HG03354 (cell line): Measurements from ENCODE around the gene CNGB1.
"Not testable (repeated sequence)": the region's sequence is repeated elsewhere in the genome, so short reads cannot be mapped to it uniquely, and the experiment has no call there.

Source experiments
- ATAC-seq: cut with Tn5 transposase; IDR thresholded peaks from one replicate; pipeline ENCODE4 v1.9.1; 2021; ENCODE audit warnings: mild to moderate bottlenecking; ENCODE audit not compliant: unreplicated experiment, poor library complexity, severe bottlenecking

The CNGB1 gene

GRCh38 chr16:57875347-57875746 is 95.6 kb downstream of the CNGB1 start:
- ATAC-seq: no peak

- ATAC-seq: no peak
Observed at GRCh38 chr16:57873218-57873617, 97.7 kb downstream of the CNGB1 start.

GRCh38 chr16:57872764-57873163 is 98.2 kb downstream of the CNGB1 start:
- not testable (repeated sequence) for ATAC-seq

GRCh38 chr16:57871456-57871855 is 99.5 kb downstream of the CNGB1 start:
- ATAC-seq: no peak

GRCh38 chr16:57870753-57871454 is 100.0 kb downstream of the CNGB1 start:
- ATAC-seq: no peak

- no peak for ATAC-seq
Observed at GRCh38 chr16:57868913-57869520, 101.9 kb downstream of the CNGB1 start.

- no peak for ATAC-seq
Observed at GRCh38 chr16:57867000-57867561, 103.8 kb downstream of the CNGB1 start.

- ATAC-seq: no peak
Observed at GRCh38 chr16:57866529-57866918, 104.4 kb downstream of the CNGB1 start.

GRCh38 chr16:57865746-57866528 is 105.0 kb downstream of the CNGB1 start:
- ATAC-seq: no peak

GRCh38 chr16:57863434-57864160 is 107.3 kb downstream of the CNGB1 start:
- no peak for ATAC-seq

- ATAC-seq: no peak
Observed at GRCh38 chr16:57862698-57863433, 108.1 kb downstream of the CNGB1 start.

GRCh38 chr16:57859331-57859730 is 111.6 kb downstream of the CNGB1 start:
- ATAC-seq: no peak

GRCh38 chr16:57858635-57859034 is 112.3 kb downstream of the CNGB1 start:
- no peak for ATAC-seq

- not testable (repeated sequence) for ATAC-seq
Observed at GRCh38 chr16:57857991-57858390, 112.9 kb downstream of the CNGB1 start.

GRCh38 chr16:57855188-57855587 is 115.7 kb downstream of the CNGB1 start:
- no peak for ATAC-seq

- no peak for ATAC-seq
Observed at GRCh38 chr16:57852189-57852588, 118.7 kb downstream of the CNGB1 start.

- ATAC-seq: no peak
Observed at GRCh38 chr16:57848181-57848580, 122.7 kb downstream of the CNGB1 start.

- ATAC-seq: not testable (repeated sequence)
Observed at GRCh38 chr16:57846931-57847330, 124.0 kb downstream of the CNGB1 start.

GRCh38 chr16:57846078-57846697 is 124.7 kb downstream of the CNGB1 start:
- no peak for ATAC-seq
